ENCODE results near the gene DLK1. TPM values are rescaled to one million over a fixed set of nuclear protein-coding genes. Genes with fewer than 3 reads are reported as not detected.

Gene DLK1
- total and polyA plus RNA-seq, 2 of the 13 experiments (the other 11 are each of a cell fraction or from before 2014, with no cell fraction given): 95.5 to 312 TPM

- peaks cover 6 to 33% of the 10 kb centered on the region in 2 experiments for H3K27me3 ChIP-seq (ENCODE audit: control insufficient read depth in 1 of 2, insufficient read depth in 2 of 2, low read length in 2 of 2)
- FAIRE-seq (no peak), DNase-seq (ENCODE audit: low spot score) (no peak), ATAC-seq (no peak)
- no peak overlapping the region for H3K27ac ChIP-seq (ENCODE audit: extremely low read length, insufficient read depth, low read length)
- H3K79me2 ChIP-seq (ENCODE audit: insufficient read depth, low read length): peaks cover 21% of the 10 kb centered on the region
- no peak overlapping the region for H3K4me3 ChIP-seq (replicated peaks in 1 of 3; ENCODE audit: insufficient read depth in 1 of 3, low read depth in 2 of 3, low read length in 3 of 3)
- peaks cover 0 to 3% of the 10 kb centered on the region in 2 experiments; a peak in 2 of 5 replicates for H3K36me3 ChIP-seq (replicated peaks in 1 of 2; ENCODE audit: control insufficient read depth in 1 of 2, insufficient read depth in 2 of 2, low read length in 2 of 2)
- no TSS peak for BruUV-seq (replicated peaks)
- H3K4me1 ChIP-seq (ENCODE audit: insufficient read depth, low read length): peaks cover 79% of the 10 kb centered on the region
- POLR2A ChIA-PET: interaction anchor here (1.1 kb wide), 1 partner anchor 27 kb away, joined by 3 read pairs; no protein-coding TSS in a partner anchor
- WGBS (ENCODE audit: low lambda C conversion rate): 82% methylated on average over 12 of the region's 14 CpGs
- no peak overlapping the region for H3K4me2 ChIP-seq (ENCODE audit: low read depth, low read length)
- intact Hi-C loops (cut with micrococcal nuclease; ENCODE audit: unreplicated experiment) (no loop called here), in situ Hi-C loops (cut with HindIII; ENCODE audit: extremely low pct_ligation_motif_present, low pct_unique_long_range_greater_than_20kb) (no loop called here)
- H3K9me3 ChIP-seq (ENCODE audit: low read length): no peaks in the 10 kb centered on the region
- TF ChIP-seq KLF9 (CRISPR knock-in tag; IDR thresholded peaks at IDR 0.05; ENCODE audit: low read depth) (no peak), HOXA7 (CRISPR knock-in tag; IDR thresholded peaks at IDR 0.05) (no peak), KAT7 (CRISPR knock-in tag; IDR thresholded peaks at IDR 0.05; ENCODE audit: borderline replicate concordance) (no peak), ETS1 (CRISPR knock-in tag; IDR thresholded peaks at IDR 0.05) (no peak), ARID5B (CRISPR knock-in tag; IDR thresholded peaks at IDR 0.05) (no peak), ZNF546 (CRISPR knock-in tag; conservative IDR thresholded peaks at IDR 0.05) (no peak), ZNF468 (CRISPR knock-in tag; IDR thresholded peaks at IDR 0.05) (no peak), HIC2 (CRISPR knock-in tag; IDR thresholded peaks at IDR 0.05; ENCODE audit: low read depth) (no peak), PHF8 (CRISPR knock-in tag; IDR thresholded peaks at IDR 0.05) (no peak)
- no peaks in the 10 kb centered on the region for H4K20me1 ChIP-seq (ENCODE audit: insufficient read depth, low read length)
- CTCF ChIA-PET (ENCODE audit: low intra/inter-chr PET ratio, low total read pairs): no interaction called here
- H3K9ac ChIP-seq (ENCODE audit: insufficient read depth, low read depth, low read length): no peak overlapping the region
- H2AFZ ChIP-seq (ENCODE audit: low read length): no peak overlapping the region
These were observed 2.8 kb upstream of the DLK1 start for GRCh38 chr14:100723830-100724437.
